PC-9 (cell line): ENCODE results near the gene ERI3.

Experiments
- CTCF ChIP-seq: fragments of 200-600 bp; sonication (generic); conservative IDR thresholded peaks from 2 replicates; pipeline ENCODE4 v1.6.1; 2017; ENCODE audit warnings: mixed run types, antibody characterized with exemption, mild to moderate bottlenecking, moderate library complexity
- EZH2 ChIP-seq: fragments of 200-600 bp; sonication (generic); IDR thresholded peaks from 2 replicates; pipeline ENCODE4 v1.8.0; 2017; ENCODE audit warnings: antibody characterized with exemption, low read depth

DNA sequence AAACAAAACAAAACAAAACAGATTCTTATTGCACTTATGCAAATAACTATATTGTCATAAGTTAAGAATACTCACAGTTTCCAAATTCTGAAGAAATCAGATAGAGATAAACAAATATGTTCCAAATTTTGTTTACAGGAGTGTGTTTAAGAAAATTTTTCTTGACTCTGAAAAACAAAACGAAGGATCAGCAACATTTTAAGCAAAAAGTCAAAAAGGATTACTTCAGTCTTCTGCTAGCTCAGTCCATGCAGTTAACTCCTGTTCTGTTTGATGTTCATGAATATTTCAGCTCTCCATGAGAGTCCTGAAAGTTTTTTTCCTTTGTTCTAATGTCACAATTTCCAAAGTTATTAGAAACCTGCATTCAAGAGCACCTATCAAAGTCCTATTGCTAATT lies 180.4 kb downstream of the ERI3 start:
- TF ChIP-seq CTCF (no peak), EZH2 (no peak)
